Naive thymus-derived CD8-positive, alpha-beta T cell (primary cell): Measurements from ENCODE around the gene C13orf46. TPM values are rescaled to one million over a fixed set of nuclear protein-coding genes. Genes with fewer than 3 reads are reported as not detected.

Source experiments
- ATAC-seq, 2 donors: fragments of 150-1000 bp; cut with Tn5 transposase in 1 of 2; sonication (Bioruptor Pico), chemical (Tn5 transposase) in 1 of 2; 1 replicate in 1 of 2; 2 replicates in 1 of 2; pipeline ENCODE4 v1.10.0; 2021; ENCODE audit warnings: mild to moderate bottlenecking in 2 of 2, moderate library complexity in 2 of 2
- POLR2A ChIA-PET: fragments of 350-600 bp; sonication (Branson Sonifier 250); formaldehyde crosslinking; loops from one replicate; lab custom pipeline; 2021; ENCODE audit warnings: antibody characterized with exemption; lab: Charles Lee
- DNase-seq, 10 donors: peaks; one replicate each; pipeline versions ENCODE4 v3.0.0 to v3.0.0-alpha.2; 2020 to 2022
- H3K27ac Mint-ChIP-seq, 10 donors: one replicate each; pipeline ENCODE4 v1.8.0; 2020 to 2022; ENCODE audit warnings: mild to moderate bottlenecking in 10 of 10, mixed read lengths in 10 of 10, moderate library complexity in 4 of 10, inconsistent platforms in 1 of 10
- H3K27me3 Mint-ChIP-seq, 5 donors: one replicate each; pipeline ENCODE4 v1.8.0; 2021 to 2022; ENCODE audit warnings: mixed read lengths in 5 of 5
- H3K36me3 Mint-ChIP-seq, 3 donors: one replicate each; pipeline ENCODE4 v1.8.0; 2020 to 2022; ENCODE audit warnings: mixed read lengths in 3 of 3, mild to moderate bottlenecking in 2 of 3, inconsistent platforms in 1 of 3
- H3K4me1 Mint-ChIP-seq, 4 donors: one replicate each; pipeline ENCODE4 v1.8.0; 2021 to 2022; ENCODE audit warnings: mixed read lengths in 4 of 4
- H3K4me3 Mint-ChIP-seq, 10 donors: one replicate each; pipeline ENCODE4 v1.8.0; 2020 to 2022; ENCODE audit warnings: mild to moderate bottlenecking in 10 of 10, mixed read lengths in 10 of 10, moderate library complexity in 6 of 10, inconsistent platforms in 1 of 10
- H3K9me3 Mint-ChIP-seq, 9 donors: one replicate each; pipeline ENCODE4 v1.8.0; 2020 to 2022; ENCODE audit warnings: mixed read lengths in 9 of 9, mild to moderate bottlenecking in 3 of 9, inconsistent platforms in 1 of 9, moderate library complexity in 1 of 9
- polyA plus RNA-seq, 3 donors: library from polyadenylated mRNA; unstranded; fragments of 300-500 nt; fragmentation: Illumina TruSeq; gene quantifications; one replicate each; pipeline ENCODE4 v1.2.3, GENCODE V29; 2021
- total RNA-seq, 8 experiments: library from RNA in 2 of 8; stranded (reverse) in 2 of 8; gene quantifications; one replicate each; pipeline ENCODE4 v1.2.3 and lab custom pipeline; 2021 to 2026

The C13orf46 gene
- total and polyA plus RNA-seq, 5 experiments from 2014 or later, result 0.43 to 16.2 (median 1.8) TPM

GRCh38 chr13:113947311-113948033 lies 26.4 kb downstream of the C13orf46 start:
- Mint-ChIP-seq H3K27me3 (no peaks in the 10 kb centered on the region), H3K27ac (peak overlapping the region in 3 of 10 donors; percentile 69 to 88 (median 75)), H3K9me3 (peaks cover 0 to 2% (median 0%) of the 10 kb centered on the region in 9 donors), H3K36me3 (peaks cover 0 to 6% (median 0%) of the 10 kb centered on the region in 3 donors), H3K4me1 (peaks cover 4 to 27% (median 20%) of the 10 kb centered on the region in 4 donors), H3K4me3 (peak overlapping the region in 2 of 10 donors; percentile 20 to 24)
- ATAC-seq (no peak), DNase-seq (peak in 1 of 10 donors; percentile 50)
- POLR2A ChIA-PET, result no interaction called here

DNA sequence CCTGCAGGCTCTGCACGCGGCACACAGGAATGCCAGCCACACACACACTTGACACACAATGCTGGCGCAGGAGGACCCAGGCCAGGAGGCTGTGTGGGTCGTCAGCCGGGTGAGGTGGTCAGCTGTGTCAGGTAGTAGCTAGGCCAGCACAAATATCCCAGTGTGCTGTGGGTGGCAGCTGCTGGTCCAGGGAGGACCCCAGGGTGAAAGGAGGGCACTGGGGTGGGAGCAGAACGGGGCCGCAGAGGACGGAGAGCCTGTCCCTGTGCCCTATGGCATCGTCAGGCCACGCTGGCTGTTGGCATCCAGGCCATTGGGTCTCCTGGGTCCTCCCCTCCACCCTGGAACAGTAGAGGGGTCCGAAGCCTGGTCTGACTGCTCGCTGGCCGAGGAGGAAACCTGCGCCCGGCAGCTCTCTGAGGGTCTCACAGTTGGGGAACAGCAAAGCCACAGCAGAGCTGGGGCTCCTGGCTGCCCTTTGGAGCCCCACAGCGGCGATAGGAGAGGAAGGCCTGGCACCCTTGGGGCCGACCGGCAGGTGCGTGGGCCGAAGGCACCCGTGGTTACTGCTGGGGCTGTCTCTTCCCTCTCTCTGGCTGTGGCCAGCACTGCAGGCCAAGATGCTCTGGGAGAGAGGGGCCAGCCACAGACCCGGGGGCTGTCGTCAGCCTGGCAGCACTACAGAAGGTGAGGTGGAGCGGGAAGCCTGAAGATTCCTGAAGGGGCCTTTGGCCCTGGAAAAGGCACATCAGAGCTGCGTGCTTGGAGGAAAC lies 27.3 kb downstream of the C13orf46 start:
- H3K9me3 Mint-ChIP-seq, result peaks cover 0 to 2% (median 0%) of the 10 kb centered on the region in 9 donors
- POLR2A ChIA-PET, result no interaction called here
- H3K27ac Mint-ChIP-seq, result peak overlapping the region in 3 of 10 donors; percentile 60 to 69 (median 61)
- H3K4me3 Mint-ChIP-seq, result no peak overlapping the region
- DNase-seq (peak in 1 of 10 donors; percentile 56), ATAC-seq (no peak)
- no peaks in the 10 kb centered on the region for H3K27me3 Mint-ChIP-seq
- H3K36me3 Mint-ChIP-seq, result peaks cover 0 to 6% (median 0%) of the 10 kb centered on the region in 3 donors
- H3K4me1 Mint-ChIP-seq, result peaks cover 4 to 27% (median 19%) of the 10 kb centered on the region in 4 donors

DNA sequence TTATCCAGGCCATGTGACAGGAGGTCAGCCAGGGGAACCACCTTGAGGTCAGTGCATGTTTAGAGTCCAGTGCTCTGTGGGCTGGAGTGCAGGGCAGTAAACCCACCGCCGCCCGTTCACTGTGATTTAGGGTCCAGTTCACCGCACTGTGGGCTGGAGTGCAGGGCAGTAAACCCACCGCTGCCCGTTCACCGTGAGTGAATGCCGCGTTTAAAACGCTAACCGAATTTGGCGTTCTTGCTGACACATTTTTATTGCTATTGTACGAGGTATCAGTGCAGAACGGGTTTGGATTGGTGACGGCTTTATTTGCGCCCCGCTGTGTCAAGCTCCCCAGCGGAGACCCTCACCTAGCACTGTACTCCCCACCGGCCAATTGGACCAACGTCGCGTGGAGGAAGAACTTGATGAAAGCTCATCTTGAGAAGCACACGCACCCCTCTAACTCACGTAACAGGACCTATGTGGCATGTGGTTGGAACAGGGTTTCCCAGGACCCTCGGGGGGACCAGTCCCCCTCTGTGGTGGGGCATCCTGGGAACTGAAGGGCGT lies 27.9 kb downstream of the C13orf46 start:
- Mint-ChIP-seq H3K4me3 (no peak overlapping the region), H3K9me3 (peaks cover 0 to 2% (median 0%) of the 10 kb centered on the region in 9 donors), H3K27me3 (no peaks in the 10 kb centered on the region), H3K27ac (peak overlapping the region in 3 of 10 donors; percentile 4 to 62 (median 61)), H3K36me3 (peaks cover 0 to 6% (median 0%) of the 10 kb centered on the region in 3 donors), H3K4me1 (peaks cover 4 to 23% (median 19%) of the 10 kb centered on the region in 4 donors)
- DNase-seq, result peak in 1 of 10 donors; percentile 56
- POLR2A ChIA-PET, result no interaction called here
- ATAC-seq, result no peak

- Mint-ChIP-seq H3K4me3 (peak overlapping the region in 1 of 10 donors; percentile 26), H3K9me3 (peaks cover 0 to 2% (median 0%) of the 10 kb centered on the region in 9 donors), H3K4me1 (peaks cover 0 to 21% (median 11%) of the 10 kb centered on the region in 4 donors), H3K36me3 (peaks cover 0 to 6% (median 0%) of the 10 kb centered on the region in 3 donors), H3K27me3 (no peaks in the 10 kb centered on the region), H3K27ac (peak overlapping the region in 1 of 10 donors; percentile 94)
- ATAC-seq (no peak), DNase-seq (peak in 1 of 10 donors; percentile 50)
- POLR2A ChIA-PET, result no interaction called here
Observed at GRCh38 chr13:113943821-113944565, 29.9 kb downstream of the C13orf46 start.

DNA sequence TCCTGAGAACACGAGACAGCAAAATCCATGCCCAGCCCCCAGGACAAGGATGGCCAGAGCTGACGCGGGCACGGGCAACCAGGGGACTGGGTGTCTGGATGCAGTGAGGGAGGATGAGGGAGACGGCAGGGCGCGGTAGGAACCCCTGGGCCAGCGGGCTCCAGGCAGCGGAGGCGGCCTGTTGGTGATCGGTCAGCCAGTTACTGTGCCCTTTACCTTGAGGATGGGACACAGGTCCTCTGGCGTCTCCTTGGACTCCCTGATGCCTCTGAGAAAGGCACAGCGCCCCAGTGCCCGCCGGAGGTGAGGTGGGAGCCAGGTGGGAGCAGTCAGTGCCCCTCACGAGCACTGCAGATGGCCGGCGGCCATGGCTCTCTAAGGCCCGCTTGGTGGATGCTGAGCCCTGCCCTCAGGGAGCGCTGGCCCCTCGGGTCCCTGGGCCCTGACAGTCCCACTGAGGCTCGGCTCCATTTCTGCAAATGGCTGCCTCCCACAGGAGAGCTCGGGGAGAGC lies 31.2 kb downstream of the C13orf46 start:
- Mint-ChIP-seq H3K27me3 (no peaks in the 10 kb centered on the region), H3K27ac (peak overlapping the region in 3 of 10 donors; percentile 8 to 94 (median 24)), H3K4me1 (peaks cover 0 to 21% (median 4%) of the 10 kb centered on the region in 4 donors), H3K9me3 (peaks cover 0 to 2% (median 0%) of the 10 kb centered on the region in 9 donors), H3K36me3 (peaks cover 0 to 7% (median 0%) of the 10 kb centered on the region in 3 donors), H3K4me3 (no peak overlapping the region)
- POLR2A ChIA-PET, result no interaction called here
- DNase-seq (peak in 1 of 10 donors; percentile 47), ATAC-seq (no peak)

DNA sequence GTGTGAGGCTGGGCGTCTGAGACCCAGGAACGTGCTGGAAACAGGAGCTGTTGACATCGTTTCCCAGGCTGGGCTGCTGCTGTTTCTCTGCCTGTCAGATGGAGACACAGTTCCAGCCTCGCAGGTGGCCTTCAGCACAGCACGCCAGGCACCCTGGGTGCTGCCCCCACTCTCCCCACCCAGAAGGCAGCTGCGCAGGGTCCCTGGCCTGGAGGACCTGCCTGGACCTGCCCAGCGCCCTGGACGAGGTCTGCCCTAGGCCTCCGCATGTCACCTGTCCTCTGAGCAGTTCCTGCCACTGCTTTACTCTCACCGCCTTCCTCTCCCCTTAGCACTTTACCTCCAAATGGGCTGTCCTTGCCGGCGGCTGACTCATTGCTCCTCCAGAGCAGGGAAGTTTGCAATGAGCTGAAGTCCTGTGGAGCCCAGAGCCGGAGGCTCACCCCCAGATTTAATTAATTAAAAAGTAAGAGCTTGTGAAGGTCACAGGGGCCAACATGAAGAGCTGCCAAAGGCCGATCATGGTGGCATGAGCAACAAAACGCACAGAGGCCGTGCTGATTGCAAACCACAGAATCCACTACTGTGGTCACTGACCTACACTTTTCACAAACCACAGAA lies 32.2 kb downstream of the C13orf46 start:
- ATAC-seq (no peak), DNase-seq (peak in 1 of 10 donors; percentile 53)
- Mint-ChIP-seq H3K27me3 (no peaks in the 10 kb centered on the region), H3K4me3 (no peak overlapping the region), H3K4me1 (peaks cover 0 to 17% (median 5%) of the 10 kb centered on the region in 4 donors), H3K36me3 (peaks cover 0 to 7% (median 0%) of the 10 kb centered on the region in 3 donors), H3K27ac (peak overlapping the region in 3 of 10 donors; percentile 19 to 72 (median 33)), H3K9me3 (no peaks in the 10 kb centered on the region)
- POLR2A ChIA-PET, result no interaction called here

DNA sequence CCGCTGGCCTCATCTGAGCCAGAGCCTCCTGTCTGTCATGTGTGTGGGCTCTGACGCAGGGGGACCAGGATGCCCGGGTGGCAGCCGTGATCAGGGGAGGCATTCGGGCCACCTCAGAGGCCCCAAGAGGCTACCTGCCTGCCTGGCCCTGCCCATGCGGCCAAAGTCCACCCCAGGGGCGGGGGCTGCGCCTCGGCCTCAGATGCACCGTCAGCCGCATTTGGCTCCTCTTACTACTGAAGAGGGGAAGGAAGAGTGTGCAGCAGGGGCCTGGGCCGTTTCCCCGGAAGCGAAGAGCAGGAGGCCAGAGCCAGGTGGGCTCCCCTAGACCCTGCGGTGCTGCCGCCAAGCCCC lies 34.0 kb downstream of the C13orf46 start:
- POLR2A ChIA-PET, result no interaction called here
- ATAC-seq, result no peak
- no peak for DNase-seq
- no peaks in the 10 kb centered on the region for H3K9me3 Mint-ChIP-seq
- H3K4me1 Mint-ChIP-seq, result peaks cover 0 to 9% (median 3%) of the 10 kb centered on the region in 4 donors
- H3K4me3 Mint-ChIP-seq, result no peak overlapping the region
- H3K27me3 Mint-ChIP-seq, result no peaks in the 10 kb centered on the region
- H3K36me3 Mint-ChIP-seq, result peaks cover 0 to 7% (median 0%) of the 10 kb centered on the region in 3 donors
- peak overlapping the region in 2 of 10 donors; percentile 25 to 29 for H3K27ac Mint-ChIP-seq

DNA sequence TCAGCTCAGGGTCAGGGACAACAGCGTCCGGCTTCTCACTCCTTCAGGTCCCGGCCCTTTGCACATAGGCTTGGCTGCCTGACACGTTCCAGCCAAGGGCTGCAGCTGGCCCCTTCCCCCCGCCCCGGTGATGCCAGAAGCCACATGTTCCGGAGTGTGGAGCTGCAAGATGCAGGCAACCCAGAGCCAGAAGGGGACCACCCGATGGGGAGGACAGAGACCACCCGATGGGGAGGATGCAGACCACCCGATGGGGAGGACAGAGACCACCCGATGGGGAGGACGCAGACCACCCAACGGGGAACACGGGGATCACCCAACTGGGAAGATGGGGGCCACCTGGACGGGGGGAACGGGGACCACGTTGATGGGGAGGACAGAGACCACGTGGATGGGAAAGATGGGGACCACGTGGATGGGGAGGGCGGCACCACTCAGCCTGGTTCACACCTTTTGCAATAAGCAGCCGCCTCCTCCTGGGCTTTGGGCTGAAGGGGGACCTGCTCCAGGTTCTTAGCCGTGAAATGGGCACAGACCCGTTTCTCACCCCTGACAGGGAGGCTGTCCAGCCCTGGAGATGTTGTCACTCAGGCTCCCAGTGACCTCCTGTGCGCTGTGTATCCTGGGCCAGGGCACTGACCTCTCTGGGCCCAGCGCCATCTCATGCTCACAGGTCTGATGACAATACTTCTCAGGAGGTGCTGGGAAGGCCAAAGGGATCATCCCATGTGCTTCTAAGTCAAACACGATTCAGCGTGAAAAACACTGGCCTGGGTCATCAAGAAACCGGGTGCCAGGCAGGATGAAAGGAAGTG lies 34.5 kb downstream of the C13orf46 start:
- ATAC-seq, result no peak
- peaks cover 0 to 7% (median 0%) of the 10 kb centered on the region in 3 donors for H3K36me3 Mint-ChIP-seq
- peaks cover 0 to 9% (median 3%) of the 10 kb centered on the region in 4 donors for H3K4me1 Mint-ChIP-seq
- H3K27ac Mint-ChIP-seq, result peak overlapping the region in 2 of 10 donors; percentile 25 to 29
- no peaks in the 10 kb centered on the region for H3K27me3 Mint-ChIP-seq
- no peak overlapping the region for H3K4me3 Mint-ChIP-seq
- DNase-seq, result peak in 1 of 10 donors; percentile 30
- POLR2A ChIA-PET, result no interaction called here
- no peaks in the 10 kb centered on the region for H3K9me3 Mint-ChIP-seq

GRCh38 chr13:113938716-113939115 lies 35.2 kb downstream of the C13orf46 start:
- Mint-ChIP-seq H3K9me3 (no peaks in the 10 kb centered on the region), H3K4me1 (peaks cover 0 to 9% (median 3%) of the 10 kb centered on the region in 4 donors), H3K36me3 (peaks cover 0 to 7% (median 0%) of the 10 kb centered on the region in 3 donors), H3K27ac (peak overlapping the region in 2 of 10 donors; percentile 57 to 83), H3K4me3 (peak overlapping the region in 2 of 10 donors; percentile 10 to 13), H3K27me3 (no peaks in the 10 kb centered on the region)
- POLR2A ChIA-PET, result no interaction called here
- ATAC-seq, result no peak
- DNase-seq, result peak in 1 of 10 donors; percentile 21

DNA sequence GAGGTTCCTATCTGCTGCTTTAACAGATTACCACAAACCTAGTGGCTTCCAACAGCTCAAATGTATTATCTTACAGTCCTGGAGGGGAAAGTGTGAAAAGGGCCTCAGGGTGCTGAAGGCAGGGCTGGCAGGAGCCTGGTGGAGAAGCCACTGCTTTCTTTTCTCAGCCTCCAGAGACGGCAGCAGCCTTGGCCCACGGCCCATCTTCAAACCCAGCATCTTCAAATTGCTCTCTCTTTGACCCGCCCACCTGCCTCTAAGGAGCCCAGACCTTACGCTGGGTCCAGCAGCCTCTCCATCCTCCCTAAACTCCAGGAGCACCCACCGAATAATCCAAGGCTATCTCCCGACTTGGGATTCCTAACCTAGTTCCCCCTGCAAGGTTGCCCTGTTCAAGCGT lies 35.6 kb downstream of the C13orf46 start:
- ATAC-seq, result no peak
- H3K4me1 Mint-ChIP-seq, result peaks cover 0 to 9% (median 2%) of the 10 kb centered on the region in 4 donors
- peak overlapping the region in 1 of 10 donors; percentile 10 for H3K4me3 Mint-ChIP-seq
- POLR2A ChIA-PET, result no interaction called here
- H3K9me3 Mint-ChIP-seq, result no peaks in the 10 kb centered on the region
- H3K27me3 Mint-ChIP-seq, result peaks cover 0 to 1% (median 0%) of the 10 kb centered on the region in 5 donors
- peaks cover 0 to 5% (median 0%) of the 10 kb centered on the region in 3 donors for H3K36me3 Mint-ChIP-seq
- peak overlapping the region in 2 of 10 donors; percentile 57 to 83 for H3K27ac Mint-ChIP-seq
- DNase-seq, result no peak
